ENCODE measurements around the gene ZSWIM3.
A peak's percentile ranks its signal among the peaks of the same experiment; 100 is the strongest.

Gene ZSWIM3

DNA sequence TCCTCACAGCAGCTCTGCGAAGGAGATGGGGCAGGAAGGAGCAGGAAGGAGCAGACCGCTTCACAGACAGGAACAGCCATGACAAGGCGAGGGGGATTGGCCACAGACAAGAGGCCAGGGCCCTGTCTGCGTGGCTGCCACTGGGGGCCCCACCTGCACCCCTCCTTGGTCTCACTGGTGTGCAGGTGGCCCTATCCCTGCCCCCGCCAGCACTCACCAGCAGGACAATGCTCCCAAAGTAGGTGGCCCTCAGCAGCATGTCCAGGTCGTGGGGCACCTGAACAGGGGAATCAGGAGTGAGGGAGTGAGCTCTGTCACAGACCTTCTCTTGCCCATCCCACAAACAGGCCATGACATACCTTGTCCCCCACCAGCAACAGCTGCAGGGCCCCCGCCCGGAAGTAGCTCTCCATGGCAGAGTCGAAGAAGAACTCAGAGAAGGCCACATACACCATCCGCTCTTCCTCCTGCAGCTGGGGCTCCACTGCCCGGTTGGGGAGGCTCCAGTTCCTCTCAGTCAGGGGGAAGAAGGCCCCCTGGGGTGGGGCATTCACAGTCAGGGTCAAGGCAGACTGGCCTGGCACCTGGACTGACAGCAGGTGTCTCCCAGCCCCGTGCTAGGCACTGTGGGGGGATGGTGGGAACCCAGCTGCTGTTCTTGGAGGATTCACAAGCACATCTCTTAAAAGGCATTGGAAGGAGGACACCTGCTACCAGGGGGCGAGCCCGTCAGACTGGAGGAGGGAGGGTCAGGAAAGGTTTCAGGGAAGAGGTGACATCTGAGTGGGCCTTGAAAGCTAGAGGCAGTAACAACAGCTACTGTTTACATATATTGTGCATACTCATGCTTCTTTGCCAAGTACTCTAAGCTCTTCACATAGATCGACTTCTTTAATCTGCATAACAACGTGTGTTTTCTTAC lies 47.4 kb downstream of the ZSWIM3 start:
- H3K4me3 ChIP-seq (ENCODE audit: low read length) = no peak overlapping the region
- no peak for DNase-seq (ENCODE audit: low read depth)
- TF ChIP-seq, protein P1, sequence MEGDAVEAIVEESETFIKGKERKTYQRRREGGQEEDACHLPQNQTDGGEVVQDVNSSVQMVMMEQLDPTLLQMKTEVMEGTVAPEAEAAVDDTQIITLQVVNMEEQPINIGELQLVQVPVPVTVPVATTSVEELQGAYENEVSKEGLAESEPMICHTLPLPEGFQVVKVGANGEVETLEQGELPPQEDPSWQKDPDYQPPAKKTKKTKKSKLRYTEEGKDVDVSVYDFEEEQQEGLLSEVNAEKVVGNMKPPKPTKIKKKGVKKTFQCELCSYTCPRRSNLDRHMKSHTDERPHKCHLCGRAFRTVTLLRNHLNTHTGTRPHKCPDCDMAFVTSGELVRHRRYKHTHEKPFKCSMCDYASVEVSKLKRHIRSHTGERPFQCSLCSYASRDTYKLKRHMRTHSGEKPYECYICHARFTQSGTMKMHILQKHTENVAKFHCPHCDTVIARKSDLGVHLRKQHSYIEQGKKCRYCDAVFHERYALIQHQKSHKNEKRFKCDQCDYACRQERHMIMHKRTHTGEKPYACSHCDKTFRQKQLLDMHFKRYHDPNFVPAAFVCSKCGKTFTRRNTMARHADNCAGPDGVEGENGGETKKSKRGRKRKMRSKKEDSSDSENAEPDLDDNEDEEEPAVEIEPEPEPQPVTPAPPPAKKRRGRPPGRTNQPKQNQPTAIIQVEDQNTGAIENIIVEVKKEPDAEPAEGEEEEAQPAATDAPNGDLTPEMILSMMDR (IDR thresholded peaks at IDR 0.05; ENCODE audit: insufficient read depth, low read depth, low read length, missing control alignments) = no peak

DNA sequence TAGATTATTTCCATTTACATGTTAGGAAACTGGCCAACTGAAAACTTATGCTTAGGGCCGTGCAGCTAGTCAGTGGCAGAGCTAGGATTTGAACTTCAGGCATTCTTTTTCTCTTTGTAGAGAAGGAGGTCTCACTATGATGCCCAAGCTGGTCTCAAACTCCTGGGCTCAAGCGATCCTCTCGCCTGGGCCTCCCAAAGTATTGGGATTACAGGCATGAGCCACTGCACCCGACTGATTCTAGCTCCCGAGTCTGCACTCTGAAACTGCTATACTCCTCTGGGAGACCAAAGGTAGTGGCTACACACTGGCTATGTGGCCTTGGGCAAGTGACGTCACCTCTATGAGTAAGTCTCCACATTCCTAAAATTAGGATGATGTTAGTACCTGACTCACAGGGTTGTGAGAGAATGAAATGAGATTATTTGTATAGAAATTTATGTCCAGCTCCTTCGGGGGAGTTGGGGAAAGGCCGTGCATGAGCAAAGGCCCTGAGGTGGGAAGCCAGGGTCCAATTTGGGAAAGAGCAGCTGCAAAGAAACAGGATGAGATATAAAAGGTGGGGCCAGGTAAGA lies 48.2 kb downstream of the ZSWIM3 start:
- TF ChIP-seq, protein P1 (IDR thresholded peaks at IDR 0.05; ENCODE audit: insufficient read depth, low read depth, low read length, missing control alignments) = no peak
- no peak overlapping the region for H3K4me3 ChIP-seq (ENCODE audit: low read length)
- peak; percentile 94 for DNase-seq (ENCODE audit: low read depth)

DNA sequence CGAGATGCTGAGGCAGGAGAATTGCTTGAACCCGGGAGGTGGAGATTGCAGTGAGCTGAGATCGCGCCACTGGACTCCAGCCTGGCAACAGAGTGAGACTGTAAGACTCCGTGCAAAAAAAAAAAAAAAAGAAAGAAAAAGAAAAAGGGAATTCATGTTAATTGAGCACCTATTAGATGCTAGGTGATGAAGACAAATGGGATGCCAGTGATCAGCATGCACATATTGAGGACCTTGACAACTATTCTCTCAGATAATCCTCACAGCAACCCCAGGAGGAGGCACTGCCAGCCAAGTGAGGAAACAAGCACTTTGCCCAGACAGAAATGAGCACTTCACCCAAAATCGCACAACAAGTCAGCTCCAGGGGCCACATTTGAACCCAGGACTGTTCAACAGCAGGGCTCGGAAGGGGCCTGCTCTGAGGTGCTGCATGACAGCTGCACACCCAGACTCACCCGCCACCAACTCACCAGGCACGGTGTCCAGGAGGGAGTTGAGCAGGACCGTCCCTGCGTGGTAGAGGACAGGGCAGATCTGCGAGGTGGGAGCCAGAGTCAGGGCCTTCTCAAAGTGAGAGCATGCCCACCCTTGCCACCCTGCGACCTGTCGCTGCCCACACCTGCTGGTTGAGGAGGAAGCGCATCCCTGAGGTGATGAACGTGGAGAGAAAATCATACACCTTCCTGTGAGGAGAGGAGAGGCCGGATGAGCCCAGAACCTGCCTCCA lies 50.0 kb downstream of the ZSWIM3 start:
- no peak overlapping the region for H3K4me3 ChIP-seq (ENCODE audit: low read length)
- TF ChIP-seq, protein P1 (IDR thresholded peaks at IDR 0.05; ENCODE audit: insufficient read depth, low read depth, low read length, missing control alignments) = no peak

DNA sequence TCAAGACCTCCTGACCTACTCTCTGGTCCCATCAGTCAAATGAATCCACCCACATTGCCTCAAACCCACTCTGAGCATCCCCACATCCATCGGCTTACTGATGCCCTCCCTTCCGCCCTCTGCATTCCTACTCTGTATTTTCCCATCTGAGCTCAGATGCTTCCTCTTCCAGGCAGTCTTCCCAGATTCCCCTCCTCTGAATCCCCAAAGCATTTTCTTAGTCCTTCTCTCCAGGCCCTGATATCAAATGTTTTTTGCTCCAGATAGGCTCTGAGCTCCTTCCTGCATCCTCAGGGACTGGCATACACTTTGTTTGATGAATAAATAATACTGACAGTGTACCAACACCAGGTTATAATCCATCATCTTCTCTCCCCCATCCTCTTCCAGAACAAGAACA lies 50.7 kb downstream of the ZSWIM3 start:
- TF ChIP-seq, protein P1 (IDR thresholded peaks at IDR 0.05; ENCODE audit: insufficient read depth, low read depth, low read length, missing control alignments) = no peak
- no peak overlapping the region for H3K4me3 ChIP-seq (ENCODE audit: low read length)
- DNase-seq (ENCODE audit: low read depth) = no peak

More for the DNA sequence above, 50.0 kb downstream of the ZSWIM3 start:
- no peak for DNase-seq (ENCODE audit: low read depth)

DNA sequence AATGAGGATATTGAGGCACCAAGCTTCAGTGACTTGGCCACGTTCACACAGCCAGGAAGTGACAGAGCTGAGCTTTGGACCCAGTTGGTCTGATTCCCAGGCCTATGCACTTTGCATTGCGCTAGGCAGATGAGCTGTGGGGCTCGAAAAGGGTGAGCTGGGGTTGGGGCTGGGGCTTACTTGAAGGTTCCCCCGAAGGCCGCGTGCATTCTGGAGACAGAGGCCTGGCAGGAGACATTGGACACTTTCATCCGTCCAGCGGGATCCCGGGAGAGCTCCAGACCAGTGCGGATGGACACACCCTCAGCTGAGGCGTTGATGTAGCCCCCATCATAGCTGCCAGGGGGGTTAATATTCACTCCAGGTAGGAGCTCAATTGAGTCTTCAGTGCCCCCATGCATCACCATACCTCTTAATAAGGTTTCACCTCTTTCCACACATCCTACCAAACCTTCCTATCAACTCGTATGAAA lies 52.0 kb downstream of the ZSWIM3 start:
- no peak for DNase-seq (ENCODE audit: low read depth)
- H3K4me3 ChIP-seq (ENCODE audit: low read length) = no peak overlapping the region

More for the DNA sequence above, 52.0 kb downstream of the ZSWIM3 start:
- TF ChIP-seq, protein P1 (IDR thresholded peaks at IDR 0.05; ENCODE audit: insufficient read depth, low read depth, low read length, missing control alignments) = no peak
